H1 (cell line): ENCODE data around the gene UFSP1. TPM values are rescaled to one million over a fixed set of nuclear protein-coding genes. Genes with fewer than 3 reads are reported as not detected.

Experiments
- BRCA1 ChIP-seq: IDR thresholded peaks from 2 replicates; pipeline ENCODE4 v1.6.1; 2012; ENCODE audit warnings: low read depth, low read length, improper control_type of control experiment
- CTCF ChIP-seq, 3 experiments: IDR thresholded peaks; 1 replicate in 2 of 3; 2 replicates in 1 of 3; pipeline versions ENCODE4 v1.5.1 to v1.6.1; 2011; ENCODE audit warnings: low read length in 3 of 3, mild to moderate bottlenecking in 3 of 3, inconsistent platforms in 2 of 3, low read depth in 1 of 3, moderate library complexity in 1 of 3; ENCODE audit not compliant: insufficient read depth in 1 of 3; ENCODE audit errors: control extremely low read depth in 1 of 3
- GTF2F1 ChIP-seq: IDR thresholded peaks from 2 replicates; pipeline ENCODE4 v1.6.1; 2012; ENCODE audit warnings: low read depth, low read length, improper control_type of control experiment, borderline replicate concordance
- NANOG ChIP-seq: IDR thresholded peaks from 2 replicates; pipeline ENCODE4 v1.6.1; 2011; ENCODE audit warnings: low read length, low read depth, mild to moderate bottlenecking, inconsistent platforms; ENCODE audit not compliant: insufficient read depth, poor library complexity, severe bottlenecking
- RFX5 ChIP-seq: IDR thresholded peaks from 2 replicates; pipeline ENCODE4 v1.6.1; 2011; ENCODE audit warnings: low read depth, low read length, improper control_type of control experiment, borderline replicate concordance
- SIRT6 ChIP-seq: IDR thresholded peaks from one replicate; pipeline ENCODE4 v1.7.1; 2012; ENCODE audit warnings: low read length, inconsistent platforms
- TAF1 ChIP-seq: IDR thresholded peaks from 2 replicates; pipeline ENCODE4 v1.6.1; 2011; ENCODE audit warnings: mild to moderate bottlenecking, low read depth, low read length
- USF2 ChIP-seq: IDR thresholded peaks from 2 replicates; pipeline ENCODE4 v1.6.1; 2011; ENCODE audit warnings: low read length, improper control_type of control experiment
- polyA plus RNA-seq, 7 experiments: library from polyadenylated mRNA; depleted of rRNA in 3 of 7; stranded (reverse) in 5 of 7; unstranded in 2 of 7; fragments of >200 nt in 5 of 7; fragments of 200-250 nt in 2 of 7; gene quantifications; 1 replicate in 5 of 7; 2 replicates in 1 of 7; 4 replicates in 1 of 7; pipeline versions ENCODE4 v1.2.1 to v1.2.3, GENCODE V29; 2011 to 2013; ENCODE audit warnings: missing spikeins in 2 of 7, mixed read lengths in 2 of 7
- total RNA-seq: library from RNA; stranded (reverse); fragmentation: NEBNext Ultra II Directional; extraction: Animal tissue kit (Norgen Biotek cat#: 25700); gene quantifications from 2 replicates; pipeline ENCODE4 v1.2.1, GENCODE V29; 2021

Gene UFSP1
- total and polyA plus RNA-seq, 2 of the 8 experiments (the other 6 are each of a cell fraction or from before 2014, with no cell fraction given), result 1.6 to 4.3 TPM

GRCh38 chr7:100886936-100887515 lies 2.5 kb downstream of the UFSP1 start (continued):
- TF ChIP-seq CTCF (IDR thresholded peaks at IDR 0.05; ENCODE audit: control extremely low read depth in 1 of 3, insufficient read depth in 1 of 3, low read depth in 1 of 3, low read length in 3 of 3) (no peak), RFX5 (no peak), SIRT6 (no peak), BRCA1 (no peak), TAF1 (no peak), USF2 (no peak), GTF2F1 (no peak), NANOG (no peak)
